ENCODE results near the gene KRTAP3-2.

The KRTAP3-2 gene

DNA sequence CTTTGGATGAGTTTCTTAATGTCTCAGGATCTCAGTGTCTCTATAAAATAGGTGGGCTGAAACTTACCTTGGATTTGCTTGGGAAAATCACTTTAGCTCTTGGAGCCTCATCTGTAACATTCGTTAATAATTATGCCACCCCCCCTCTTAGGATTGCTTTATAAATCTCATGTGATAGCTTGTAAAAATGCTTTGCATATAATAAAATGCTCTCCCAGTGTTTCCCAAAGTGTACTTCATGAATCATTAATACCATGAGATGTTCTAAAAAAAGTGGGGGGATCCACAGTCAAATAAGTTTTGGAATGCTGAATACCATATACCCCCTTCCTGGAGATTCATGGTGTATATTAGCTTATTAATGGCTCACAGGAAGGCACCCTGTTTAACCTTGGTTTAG is 38.1 kb downstream of the KRTAP3-2 start:
- DNase-seq: no peak

DNA sequence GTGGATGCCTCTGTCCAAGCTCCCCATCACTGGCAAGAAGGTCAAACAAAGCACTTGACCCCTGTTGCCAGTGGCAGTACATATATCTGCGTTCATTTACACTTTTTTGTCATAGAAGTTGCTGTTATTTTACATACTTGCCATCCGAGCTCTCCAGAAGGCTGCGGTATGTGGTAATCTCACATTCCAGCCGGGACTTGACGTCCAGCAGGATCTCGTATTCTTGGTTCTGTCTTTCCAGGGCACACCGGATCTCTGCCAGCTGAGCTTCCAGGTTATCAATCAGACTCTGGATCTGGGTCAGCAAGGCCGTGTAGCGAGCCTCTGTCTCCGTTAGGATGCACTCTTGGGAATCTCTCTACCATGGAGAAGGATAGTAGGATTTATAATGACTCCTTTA is 39.6 kb downstream of the KRTAP3-2 start:
- no peak for DNase-seq

DNA sequence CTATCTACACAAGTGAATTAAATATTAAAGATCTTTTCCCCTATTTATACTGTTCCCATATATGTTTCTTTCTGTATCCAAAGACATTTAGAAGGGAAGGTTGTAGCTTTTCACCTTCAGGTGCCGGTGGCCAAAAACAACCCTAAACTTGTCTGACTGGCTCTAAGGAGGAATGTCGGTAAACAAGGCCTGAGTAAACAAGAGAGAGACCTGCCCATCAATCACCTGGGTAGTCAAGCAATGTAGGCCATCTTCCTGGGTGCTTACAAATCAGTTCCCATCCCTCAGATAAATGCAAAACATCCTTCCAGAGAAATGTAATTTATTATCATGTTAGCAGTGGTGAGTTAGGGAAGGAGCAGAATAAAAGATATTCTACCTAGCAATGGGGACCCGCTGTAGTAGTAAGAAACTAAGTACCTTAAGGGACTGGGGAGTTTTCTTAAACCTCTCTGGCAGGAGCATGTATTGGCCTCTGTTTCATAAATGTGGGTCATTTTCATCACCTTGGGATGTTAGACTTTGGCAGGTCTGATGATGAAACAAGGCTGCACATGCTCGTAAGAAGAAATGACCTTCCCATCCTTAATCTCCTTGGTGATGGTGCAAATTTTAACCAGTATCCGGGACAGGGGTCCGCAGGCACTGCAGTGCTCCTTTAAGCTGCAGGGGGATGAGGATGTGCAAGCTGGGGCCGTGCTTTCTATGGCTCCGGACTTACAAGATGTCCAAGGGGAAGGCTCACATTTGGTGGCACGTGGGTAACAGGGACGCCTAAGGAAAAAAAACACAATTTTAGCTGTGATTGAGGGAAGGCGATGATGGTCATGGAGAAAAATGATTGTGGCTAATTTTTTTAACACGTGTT is 41.4 kb downstream of the KRTAP3-2 start:
- DNase-seq: peak in 1 of 3 donors; percentile 8

DNA sequence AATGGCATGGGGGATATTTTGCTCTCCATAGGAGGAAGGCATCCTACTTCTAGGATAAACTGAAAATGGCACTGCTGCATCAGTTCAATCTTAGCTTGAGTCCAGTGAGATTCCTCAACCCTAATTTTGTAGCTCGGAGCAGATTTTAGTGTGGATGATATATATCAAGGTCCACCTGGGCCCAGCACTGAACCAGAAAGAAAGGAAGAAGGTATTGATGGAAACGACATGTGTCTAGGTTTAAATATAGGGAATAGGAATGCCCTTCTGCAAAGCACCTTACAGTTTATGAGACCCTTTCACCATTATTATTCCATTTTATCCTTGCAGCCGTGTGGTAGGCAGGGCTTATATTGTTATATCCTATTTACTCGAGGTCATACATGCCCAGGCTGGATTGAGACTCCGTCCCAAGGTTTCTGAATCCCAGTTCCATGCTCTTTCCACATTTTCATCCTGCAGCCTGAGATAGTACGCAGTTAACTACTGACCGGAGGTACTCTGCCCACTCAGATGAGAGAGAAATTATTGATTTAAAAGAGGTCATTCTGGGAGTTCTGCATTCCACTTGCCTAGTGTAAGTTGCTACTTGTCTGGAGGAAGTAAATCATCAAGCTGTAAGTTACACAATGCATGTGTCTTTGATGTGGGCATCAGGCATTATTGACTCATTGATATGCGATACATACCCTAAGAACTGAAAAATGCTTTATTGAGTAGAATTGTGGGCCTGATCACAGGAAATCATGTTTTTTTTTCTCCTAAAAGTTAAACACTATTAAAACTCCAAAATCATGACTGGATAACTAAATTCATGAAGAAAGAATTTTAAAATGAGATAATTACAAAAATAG is 43.1 kb downstream of the KRTAP3-2 start:
- DNase-seq: peak; percentile 38 to 57 (median 48)

DNA sequence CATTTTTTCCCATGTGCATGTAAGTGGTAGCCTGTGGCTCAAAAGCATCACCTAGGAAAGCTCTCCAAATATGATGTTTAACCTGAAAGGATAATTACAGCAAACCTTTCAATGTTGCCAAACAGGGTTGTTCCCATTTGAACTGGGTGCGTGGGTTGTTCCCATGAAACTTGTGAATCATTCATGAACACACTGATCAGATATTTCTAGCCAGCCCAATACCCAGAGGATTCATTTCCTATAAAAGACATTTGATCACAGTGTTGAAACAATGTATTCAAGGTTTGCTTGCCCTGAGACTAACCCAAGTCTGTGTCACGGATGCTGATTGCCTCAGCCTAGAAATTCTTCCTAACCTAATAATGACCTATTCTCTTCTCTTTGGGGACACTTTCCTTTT is 45.8 kb downstream of the KRTAP3-2 start:
- DNase-seq: peak; percentile 71 to 84 (median 74)

DNA sequence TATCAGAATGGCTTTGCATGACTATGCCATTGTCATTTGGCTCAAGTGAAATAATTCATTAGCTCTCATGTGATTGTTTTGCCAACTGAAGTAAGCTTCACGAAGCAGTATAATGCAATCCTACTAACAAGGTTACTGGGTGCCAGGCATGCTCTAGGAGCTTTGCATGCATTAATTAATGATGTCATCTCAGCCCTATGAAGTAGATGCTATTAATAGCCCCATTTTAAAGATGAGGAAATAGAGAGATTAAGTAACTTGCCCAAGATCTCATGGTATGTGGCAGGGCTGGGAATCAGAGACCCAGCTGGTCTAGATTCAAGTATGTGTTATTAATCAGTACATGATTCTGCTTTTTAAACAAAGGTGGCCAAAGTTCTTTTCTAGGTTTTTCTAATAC is 47.0 kb downstream of the KRTAP3-2 start:
- peak; percentile 57 to 73 (median 69) for DNase-seq

DNA sequence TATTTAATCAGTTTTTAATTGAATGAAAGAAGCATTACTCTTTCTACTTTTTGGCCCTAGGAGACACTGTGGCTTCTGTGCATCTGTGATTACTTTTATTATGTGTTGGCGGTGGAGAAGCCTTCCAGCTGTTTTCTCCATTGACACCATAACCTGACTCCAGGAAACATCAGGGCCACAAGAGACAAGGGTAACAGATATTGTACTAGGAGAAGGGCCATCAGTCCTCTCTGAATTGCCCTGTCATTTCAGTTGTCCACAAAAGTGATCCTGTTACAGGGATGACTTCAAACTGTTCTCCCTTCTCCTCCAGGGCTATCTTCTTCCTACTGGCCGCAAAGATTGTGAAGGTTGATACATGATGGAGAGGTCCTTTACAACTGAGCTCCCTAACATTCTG is 47.6 kb downstream of the KRTAP3-2 start:
- DNase-seq: no peak

DNA sequence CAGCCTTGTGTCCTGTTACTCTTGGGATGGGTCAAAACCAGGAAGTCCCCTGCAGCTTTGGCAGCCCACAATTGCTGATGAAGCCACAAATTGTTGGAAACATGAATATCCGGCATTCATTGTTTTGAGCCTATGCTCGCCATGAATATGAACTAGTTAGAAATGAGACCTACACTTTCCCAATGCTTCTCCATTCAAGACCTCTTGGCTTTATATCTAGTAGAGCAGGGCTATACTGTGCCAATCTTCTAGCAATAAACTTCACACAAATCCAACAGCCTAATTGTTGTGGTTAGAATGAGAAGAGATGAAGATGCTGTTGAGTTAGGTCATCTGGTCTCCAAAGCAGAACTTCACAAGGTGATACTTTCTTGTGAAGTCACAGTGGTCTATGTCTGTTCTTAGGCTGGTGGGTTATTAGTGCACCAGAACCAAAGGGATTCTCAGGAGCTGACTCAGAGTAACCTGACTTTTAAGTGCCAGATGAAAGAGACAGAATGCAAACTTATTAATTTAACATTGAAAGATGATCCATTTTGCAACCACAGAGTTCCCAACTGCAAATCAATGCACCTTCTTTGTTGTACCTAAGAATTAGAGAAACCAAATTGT is 48.6 kb downstream of the KRTAP3-2 start:
- no peak for DNase-seq

DNA sequence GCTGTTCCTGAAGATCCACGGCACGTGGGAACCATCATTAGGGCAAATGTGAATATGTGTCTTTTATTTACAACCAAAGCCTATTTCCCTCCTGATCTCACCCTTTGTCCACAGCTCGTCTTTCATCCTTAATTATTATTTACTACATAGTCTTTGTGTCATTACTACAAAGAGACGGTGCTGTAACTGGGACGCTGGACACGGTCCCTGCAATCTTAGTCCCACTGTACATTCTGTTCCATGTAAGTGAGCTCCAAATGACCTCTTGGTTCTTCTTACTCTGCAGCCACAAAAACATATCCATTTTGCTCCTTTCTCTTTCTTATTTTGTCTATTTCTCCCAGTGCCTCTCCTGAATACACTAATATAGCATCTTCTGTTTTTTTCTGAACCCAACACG is 49.5 kb downstream of the KRTAP3-2 start:
- DNase-seq: no peak

DNA sequence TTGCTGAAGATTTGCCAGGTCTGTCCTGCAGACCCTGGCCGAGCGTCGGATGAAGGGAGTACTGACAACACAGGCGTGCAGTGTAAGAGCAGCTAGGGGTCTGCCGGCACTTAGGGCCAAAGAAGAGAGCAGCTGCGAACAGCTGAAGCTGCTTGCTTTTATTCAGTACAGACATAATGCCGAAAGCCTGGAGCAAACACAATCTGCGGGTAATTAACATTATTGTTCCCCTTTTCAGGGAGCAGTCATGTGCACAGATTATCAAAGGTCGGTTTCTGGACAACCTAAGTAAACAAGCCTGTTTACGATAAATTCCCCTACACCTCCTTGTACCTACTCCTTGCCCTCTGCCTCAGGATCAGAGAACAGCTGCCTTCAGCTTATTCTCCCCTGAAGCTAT is 50.3 kb downstream of the KRTAP3-2 start:
- no peak for DNase-seq

All from suppressor macrophage treated with lipopolysaccharide for 1 hour (primary cell).